ENCODE results near the gene GNB2.
A peak's percentile ranks its signal among the peaks of the same experiment; 100 is the strongest.

The GNB2 gene

DNA sequence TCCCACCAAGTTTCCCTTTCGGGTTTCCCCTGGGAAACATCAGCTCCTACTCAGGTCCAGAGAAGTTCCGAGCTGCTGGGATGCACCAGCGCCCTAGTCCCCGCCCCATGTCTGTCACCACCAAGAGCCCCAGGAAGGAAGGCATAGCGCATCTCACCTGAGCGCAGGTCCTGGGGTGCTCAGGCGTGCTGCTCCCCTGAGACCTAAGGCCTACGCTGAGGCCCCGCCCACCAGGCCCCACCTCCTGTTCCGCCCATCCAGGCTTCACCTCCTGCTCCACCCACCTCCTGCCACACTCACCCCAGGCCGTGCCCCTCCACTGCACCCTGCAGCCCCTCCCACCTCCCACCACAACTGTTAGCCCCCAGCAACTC lies 31.0 kb upstream of the GNB2 start:
- Histone ChIP-seq H3K79me2 (ENCODE audit: control insufficient read depth, low read length) (no peaks in the 10 kb centered on the region), H3K27ac (ENCODE audit: low read depth, low read length) (no peak overlapping the region), H3F3A (ENCODE audit: control insufficient read depth, insufficient read depth) (0 out of 2 replicates have a peak, but pooled peaks cover 3% of the 10 kb centered on the region), H3K27me3 (ENCODE audit: control insufficient read depth, low read length) (peaks cover 6% of the 10 kb centered on the region; the same call in 1 of the 2 replicates), H3K4me2 (ENCODE audit: low read length) (peak overlapping the region; percentile 71), H3K4me1 (ENCODE audit: control insufficient read depth, low read length) (peaks cover 18% of the 10 kb centered on the region), H4K20me1 (ENCODE audit: control insufficient read depth, insufficient read depth, low read depth, low read length) (no peaks in the 10 kb centered on the region), H3K9me2 (replicated peaks; ENCODE audit: control insufficient read depth, low read length) (no peaks in the 10 kb centered on the region), H3K4me3 (ENCODE audit: low read length) (peak overlapping the region; percentile 49), H3K36me3 (ENCODE audit: control insufficient read depth, low read length) (no peaks in the 10 kb centered on the region), H3K9me3 (ENCODE audit: control insufficient read depth, insufficient read depth, low read length) (no peaks in the 10 kb centered on the region)
- TF ChIP-seq, protein P1, sequence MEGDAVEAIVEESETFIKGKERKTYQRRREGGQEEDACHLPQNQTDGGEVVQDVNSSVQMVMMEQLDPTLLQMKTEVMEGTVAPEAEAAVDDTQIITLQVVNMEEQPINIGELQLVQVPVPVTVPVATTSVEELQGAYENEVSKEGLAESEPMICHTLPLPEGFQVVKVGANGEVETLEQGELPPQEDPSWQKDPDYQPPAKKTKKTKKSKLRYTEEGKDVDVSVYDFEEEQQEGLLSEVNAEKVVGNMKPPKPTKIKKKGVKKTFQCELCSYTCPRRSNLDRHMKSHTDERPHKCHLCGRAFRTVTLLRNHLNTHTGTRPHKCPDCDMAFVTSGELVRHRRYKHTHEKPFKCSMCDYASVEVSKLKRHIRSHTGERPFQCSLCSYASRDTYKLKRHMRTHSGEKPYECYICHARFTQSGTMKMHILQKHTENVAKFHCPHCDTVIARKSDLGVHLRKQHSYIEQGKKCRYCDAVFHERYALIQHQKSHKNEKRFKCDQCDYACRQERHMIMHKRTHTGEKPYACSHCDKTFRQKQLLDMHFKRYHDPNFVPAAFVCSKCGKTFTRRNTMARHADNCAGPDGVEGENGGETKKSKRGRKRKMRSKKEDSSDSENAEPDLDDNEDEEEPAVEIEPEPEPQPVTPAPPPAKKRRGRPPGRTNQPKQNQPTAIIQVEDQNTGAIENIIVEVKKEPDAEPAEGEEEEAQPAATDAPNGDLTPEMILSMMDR (IDR thresholded peaks at IDR 0.05; ENCODE audit: low read depth, low read length, poor library complexity, severe bottlenecking) = peak; percentile 4
- TF ChIP-seq EZH2phosphoT487 (IDR thresholded peaks at IDR 0.05; ENCODE audit: borderline replicate concordance, low read length) = no peak

DNA sequence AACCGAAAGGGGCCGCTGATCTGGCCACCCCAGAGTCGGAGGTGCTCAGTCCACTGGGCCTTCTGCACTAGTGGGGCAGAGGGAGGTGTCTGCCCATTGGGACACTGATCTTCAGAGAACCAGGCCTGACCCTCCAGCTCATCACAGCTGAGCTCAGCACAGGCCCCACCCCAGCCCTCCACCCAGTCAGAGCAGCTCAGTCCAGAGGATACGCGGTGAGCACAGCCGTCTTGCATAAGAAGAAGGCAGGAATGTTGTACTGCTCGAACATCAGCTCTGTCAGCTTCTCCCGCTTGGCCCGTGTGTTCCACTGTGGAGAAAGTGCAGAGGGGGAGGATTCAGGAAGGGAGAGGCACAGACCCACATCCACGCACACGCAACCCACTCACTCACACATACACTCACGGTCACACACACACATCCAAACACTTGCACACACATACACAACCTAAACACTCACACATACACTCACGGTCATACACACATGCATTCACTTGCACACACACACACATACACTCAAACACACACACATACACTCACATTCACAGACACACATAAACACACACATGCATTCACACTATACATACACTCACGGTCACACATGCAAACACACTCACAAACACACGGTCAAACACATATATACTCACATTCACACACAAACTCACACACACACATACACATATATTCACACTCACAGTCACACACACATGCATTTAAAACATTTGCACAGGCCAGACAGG lies 23.5 kb upstream of the GNB2 start:
- H3K4me3 ChIP-seq (ENCODE audit: low read length) = no peak overlapping the region
- H3K27ac ChIP-seq (ENCODE audit: low read depth, low read length) = no peak overlapping the region
- H3K9me3 ChIP-seq (ENCODE audit: control insufficient read depth, insufficient read depth, low read length) = no peaks in the 10 kb centered on the region
- no peaks in the 10 kb centered on the region for H4K20me1 ChIP-seq (ENCODE audit: control insufficient read depth, insufficient read depth, low read depth, low read length)
- no peaks in the 10 kb centered on the region for H3K4me1 ChIP-seq (ENCODE audit: control insufficient read depth, low read length)
- H3K36me3 ChIP-seq (ENCODE audit: control insufficient read depth, low read length) = no peaks in the 10 kb centered on the region
- H3K9me2 ChIP-seq (replicated peaks; ENCODE audit: control insufficient read depth, low read length) = no peaks in the 10 kb centered on the region
- peaks cover 2% of the 10 kb centered on the region; the same call in 1 of the 2 replicates for H3F3A ChIP-seq (ENCODE audit: control insufficient read depth, insufficient read depth)
- H3K79me2 ChIP-seq (ENCODE audit: control insufficient read depth, low read length) = no peaks in the 10 kb centered on the region
- H3K4me2 ChIP-seq (ENCODE audit: low read length) = no peak overlapping the region
- TF ChIP-seq EZH2phosphoT487 (IDR thresholded peaks at IDR 0.05; ENCODE audit: borderline replicate concordance, low read length) = no peak
- TF ChIP-seq, protein P1 (IDR thresholded peaks at IDR 0.05; ENCODE audit: low read depth, low read length, poor library complexity, severe bottlenecking) = no peak
- H3K27me3 ChIP-seq (ENCODE audit: control insufficient read depth, low read length) = peaks cover 9% of the 10 kb centered on the region; the same call in 1 of the 2 replicates

DNA sequence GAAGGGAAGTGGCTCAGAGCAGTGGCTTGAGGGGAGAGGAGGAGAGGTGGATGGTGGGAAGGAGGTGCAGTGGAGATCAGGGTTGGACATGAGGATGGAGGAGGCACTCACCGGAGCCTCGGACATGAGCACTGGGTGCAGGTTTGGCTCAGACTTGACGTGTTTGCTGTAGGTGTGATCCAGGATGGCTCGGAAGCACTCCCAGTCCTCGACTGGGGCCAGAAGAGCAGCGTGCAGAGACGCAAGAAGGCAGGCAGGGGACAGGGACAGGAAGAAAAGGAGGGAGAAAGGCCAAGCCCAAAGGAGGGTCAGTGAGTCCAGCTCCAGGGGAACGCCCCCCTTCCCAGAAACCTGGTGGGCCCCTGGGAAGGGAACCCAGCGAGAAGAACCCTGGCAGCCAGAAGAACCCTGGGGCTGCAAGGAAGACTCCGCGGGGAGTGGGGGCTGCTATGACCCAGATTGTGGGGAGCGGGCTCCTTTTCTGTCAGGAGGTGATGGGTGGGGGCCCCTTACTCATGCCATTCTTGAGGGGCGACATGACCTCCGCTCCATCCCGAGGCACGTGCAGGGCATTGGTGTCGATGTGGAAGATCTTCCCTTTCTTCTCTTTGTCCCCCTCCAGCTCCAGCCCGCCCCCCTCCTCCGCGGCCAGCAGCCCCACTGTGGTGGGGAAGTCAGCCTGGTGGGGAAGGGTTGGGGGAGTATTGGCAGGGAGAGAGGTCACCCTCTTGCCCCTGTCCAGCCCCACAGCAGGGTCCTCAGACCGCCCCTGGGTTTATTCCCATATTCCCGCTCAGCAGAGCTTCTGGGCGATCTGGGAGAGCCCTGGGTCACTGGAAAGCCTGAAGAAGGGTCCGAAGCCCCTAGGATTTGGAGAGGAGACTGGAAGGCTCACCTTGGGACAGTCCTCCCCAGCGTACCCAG lies 18.4 kb upstream of the GNB2 start:
- Histone ChIP-seq H3K4me2 (ENCODE audit: low read length) (no peak overlapping the region), H3K27ac (ENCODE audit: low read depth, low read length) (no peak overlapping the region), H3K4me3 (ENCODE audit: low read length) (no peak overlapping the region), H3K9me2 (replicated peaks; ENCODE audit: control insufficient read depth, low read length) (no peaks in the 10 kb centered on the region), H3F3A (ENCODE audit: control insufficient read depth, insufficient read depth) (peaks cover 2% of the 10 kb centered on the region; the same call in 1 of the 2 replicates), H3K27me3 (ENCODE audit: control insufficient read depth, low read length) (peaks cover 14% of the 10 kb centered on the region; the same call in 1 of the 2 replicates), H3K79me2 (ENCODE audit: control insufficient read depth, low read length) (no peaks in the 10 kb centered on the region), H3K36me3 (ENCODE audit: control insufficient read depth, low read length) (no peaks in the 10 kb centered on the region), H4K20me1 (ENCODE audit: control insufficient read depth, insufficient read depth, low read depth, low read length) (no peaks in the 10 kb centered on the region), H3K9me3 (ENCODE audit: control insufficient read depth, insufficient read depth, low read length) (no peaks in the 10 kb centered on the region), H3K4me1 (ENCODE audit: control insufficient read depth, low read length) (no peaks in the 10 kb centered on the region)
- TF ChIP-seq, protein P1 (IDR thresholded peaks at IDR 0.05; ENCODE audit: low read depth, low read length, poor library complexity, severe bottlenecking) = no peak
- TF ChIP-seq EZH2phosphoT487 (IDR thresholded peaks at IDR 0.05; ENCODE audit: borderline replicate concordance, low read length) = no peak
